Measurements from ENCODE around the gene DELE1. TPM values are rescaled to one million over a fixed set of nuclear protein-coding genes. Genes with fewer than 3 reads are reported as not detected.

The DELE1 gene
- total RNA-seq, 2 donors from 2014 or later = 48.6 to 52.2 TPM

DNA sequence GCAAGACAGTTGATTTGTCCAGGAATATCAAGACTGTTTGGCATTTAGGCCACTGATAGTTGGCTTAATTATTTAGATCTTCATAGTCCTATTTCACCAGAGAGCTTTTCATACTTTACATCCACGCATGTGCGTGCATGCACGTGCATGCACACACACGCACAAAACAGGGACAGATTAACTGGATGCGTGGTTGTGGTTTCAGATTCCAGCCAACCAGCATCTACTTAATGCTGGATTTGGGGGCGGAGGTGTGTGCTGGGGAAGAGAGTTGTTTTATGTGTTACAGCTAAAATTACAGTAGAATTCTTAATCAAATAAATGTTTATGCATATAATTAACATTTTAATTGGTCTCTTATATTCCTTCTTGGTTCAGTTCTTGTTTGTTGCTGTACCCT, 52.5 kb downstream of the DELE1 start:
- no peak overlapping the region for H3K27ac Mint-ChIP-seq
- H3K36me3 Mint-ChIP-seq (ENCODE audit: insufficient read depth in 2 of 2) = peaks cover 10 to 29% of the 10 kb centered on the region in 2 donors

DNA sequence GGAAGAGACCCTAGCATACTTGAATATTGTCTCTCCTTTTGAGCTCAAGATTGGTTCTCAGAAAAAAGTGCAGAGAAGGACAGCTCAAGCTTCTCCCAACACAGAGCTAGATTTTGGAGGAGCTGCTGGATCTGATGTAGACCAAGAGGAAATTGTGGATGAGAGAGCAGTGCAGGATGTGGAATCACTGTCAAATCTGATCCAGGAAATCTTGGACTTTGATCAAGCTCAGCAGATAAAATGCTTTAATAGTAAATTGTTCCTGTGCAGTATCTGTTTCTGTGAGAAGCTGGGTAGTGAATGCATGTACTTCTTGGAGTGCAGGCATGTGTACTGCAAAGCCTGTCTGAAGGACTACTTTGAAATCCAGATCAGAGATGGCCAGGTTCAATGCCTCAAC, 54.7 kb downstream of the DELE1 start:
- Mint-ChIP-seq H3K27me3 (ENCODE audit: low read depth) (no peaks in the 10 kb centered on the region), H3K36me3 (ENCODE audit: insufficient read depth in 2 of 2) (peaks cover 10 to 25% of the 10 kb centered on the region in 2 donors), H3K9me3 (no peaks in the 10 kb centered on the region), H3K4me3 (no peak overlapping the region), H3K27ac (no peak overlapping the region), H3K4me1 (ENCODE audit: low read depth) (peaks cover 18% of the 10 kb centered on the region)
- ATAC-seq (replicated peaks in 1 of 2) (no peak), DNase-seq (no peak)

More for the DNA sequence above, 52.5 kb downstream of the DELE1 start:
- Mint-ChIP-seq H3K27me3 (ENCODE audit: low read depth) (no peaks in the 10 kb centered on the region), H3K9me3 (no peaks in the 10 kb centered on the region), H3K4me3 (no peak overlapping the region), H3K4me1 (ENCODE audit: low read depth) (peaks cover 21% of the 10 kb centered on the region)
- DNase-seq (no peak), ATAC-seq (replicated peaks in 1 of 2) (no peak)

DNA sequence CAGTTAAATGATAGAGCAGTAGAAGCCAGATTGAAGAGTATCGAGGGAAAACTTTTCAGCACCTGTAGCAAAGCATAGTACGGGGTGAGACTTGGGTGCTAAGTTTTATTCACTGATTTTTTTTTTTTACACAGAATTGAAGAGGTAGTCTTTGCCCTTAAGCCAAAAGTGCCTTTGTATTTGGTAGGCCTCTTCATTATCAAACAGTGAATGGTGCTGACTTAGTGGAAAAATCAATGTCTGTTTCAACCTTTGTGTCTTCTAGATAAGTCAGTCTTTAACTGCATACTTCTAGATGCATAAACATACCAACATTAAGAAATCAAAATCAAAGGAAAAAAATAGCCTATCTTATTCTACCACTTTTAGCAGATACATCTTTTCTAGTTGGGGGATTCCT, 59.0 kb downstream of the DELE1 start:
- Mint-ChIP-seq H3K27me3 (ENCODE audit: low read depth) (no peaks in the 10 kb centered on the region), H3K27ac (no peak overlapping the region), H3K36me3 (ENCODE audit: insufficient read depth in 2 of 2) (peaks cover 5 to 23% of the 10 kb centered on the region in 2 donors), H3K4me3 (no peak overlapping the region), H3K4me1 (ENCODE audit: low read depth) (no peaks in the 10 kb centered on the region), H3K9me3 (no peaks in the 10 kb centered on the region)
- no peak for ATAC-seq (replicated peaks in 1 of 2)
- no peak for DNase-seq

DNA sequence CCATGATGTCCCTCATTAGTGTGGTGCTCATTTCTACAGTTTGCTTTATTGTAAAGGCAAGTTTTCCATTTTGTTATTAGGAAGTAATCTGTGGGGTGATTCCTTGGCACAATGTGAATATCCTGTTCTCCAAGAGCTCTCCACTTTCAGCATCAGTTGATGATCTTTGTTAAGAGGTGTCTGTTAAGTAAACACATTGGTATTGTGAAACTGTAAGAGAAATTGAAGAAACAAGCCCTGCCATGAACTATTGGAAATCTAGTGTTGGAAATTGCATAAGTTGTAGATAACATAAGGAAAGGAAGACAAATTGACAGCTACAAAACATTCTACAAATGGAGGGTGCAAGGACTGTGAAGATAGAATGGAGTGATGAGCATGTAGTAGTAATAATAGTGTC, 62.4 kb downstream of the DELE1 start:
- Mint-ChIP-seq H3K4me1 (ENCODE audit: low read depth) (no peaks in the 10 kb centered on the region), H3K4me3 (no peak overlapping the region), H3K27me3 (ENCODE audit: low read depth) (no peaks in the 10 kb centered on the region), H3K9me3 (no peaks in the 10 kb centered on the region), H3K27ac (no peak overlapping the region), H3K36me3 (ENCODE audit: insufficient read depth in 2 of 2) (peaks cover 0 to 17% of the 10 kb centered on the region in 2 donors)
- ATAC-seq (replicated peaks in 1 of 2) = no peak
- no peak for DNase-seq

DNA sequence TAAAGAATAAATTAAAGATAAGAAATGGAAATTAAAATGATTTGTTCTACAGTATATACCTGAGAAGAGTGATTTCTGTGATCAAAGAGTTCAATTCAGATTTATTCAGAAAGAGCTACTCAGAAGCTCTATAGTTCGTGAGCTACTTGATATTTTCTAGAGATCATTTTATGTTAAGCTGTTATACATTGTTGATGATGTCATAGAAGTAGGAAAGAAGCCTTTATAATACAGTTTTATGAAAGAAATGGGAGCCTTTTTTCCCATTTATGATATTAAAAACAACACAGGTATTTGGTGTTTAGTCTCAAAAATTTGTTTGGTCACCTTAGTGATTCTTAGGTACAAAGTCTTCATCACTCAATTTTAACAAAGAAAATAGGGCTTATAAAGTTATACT, 66.0 kb downstream of the DELE1 start:
- no peak for ATAC-seq (replicated peaks in 1 of 2)
- H3K27me3 Mint-ChIP-seq (ENCODE audit: low read depth) = no peaks in the 10 kb centered on the region
- no peak overlapping the region for H3K27ac Mint-ChIP-seq
- H3K4me3 Mint-ChIP-seq = no peak overlapping the region
- H3K4me1 Mint-ChIP-seq (ENCODE audit: low read depth) = no peaks in the 10 kb centered on the region
- H3K36me3 Mint-ChIP-seq (ENCODE audit: insufficient read depth in 2 of 2) = peaks cover 0 to 24% of the 10 kb centered on the region in 2 donors
- no peak for DNase-seq
- no peaks in the 10 kb centered on the region for H3K9me3 Mint-ChIP-seq

Other genes with a start within 250 kb of the DELE1 start
- gene ARAP3, start 241.6 kb upstream of the DELE1 start, total RNA-seq = 1 to 10 TPM; 3.2 to 4.1 TPM
- gene PCDH1, start 45.5 kb upstream of the DELE1 start, total RNA-seq = under 1 TPM in 1 of 2 donors, not detected in 1; 0.25 TPM
- under 1 TPM; 0.31 to 0.58 TPM for gene PCDH12, start 34.3 kb downstream of the DELE1 start, total RNA-seq
- gene RNF14, start 45.2 kb downstream of the DELE1 start, total RNA-seq = 10 to 100 TPM; 38.6 to 40.4 TPM
- 10 to 100 TPM; 23.6 to 28.0 TPM for gene GNPDA1, start 89.2 kb downstream of the DELE1 start, total RNA-seq
- gene NDFIP1, start 184.9 kb downstream of the DELE1 start, total RNA-seq = 10 to 100 TPM; 63.1 to 73.1 TPM

Data from activated T-cell treated with anti-CD3 and anti-CD28 coated beads, Interleukin-2, amount 50 U/mL, for 72 hours (primary cell).